ENCODE results near the gene GSE1. TPM values are rescaled to one million over a fixed set of nuclear protein-coding genes. Genes with fewer than 3 reads are reported as not detected.

GSE1 gene
- total RNA-seq, 1 experiment from 2014 or later, result 90.2 TPM

DNA sequence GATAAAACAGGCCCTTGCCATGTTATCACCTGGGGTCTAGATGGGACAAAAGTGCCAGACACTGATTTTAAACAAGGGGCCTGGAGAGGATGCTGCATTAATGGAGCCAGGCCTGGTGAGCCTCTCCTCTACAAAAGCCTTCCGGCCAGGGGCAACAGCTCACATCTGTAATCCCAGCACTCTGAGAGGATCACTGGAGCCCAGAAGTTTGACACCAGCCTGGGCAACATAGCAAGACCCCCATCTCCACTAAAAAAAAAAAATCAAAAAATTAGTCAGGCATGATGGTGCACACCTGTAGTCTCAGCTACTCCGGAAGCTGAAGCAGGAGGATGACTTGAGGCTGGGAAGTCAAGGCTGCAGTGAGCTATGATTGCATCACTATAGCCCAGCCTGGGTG is 72.1 kb downstream of the GSE1 start:
- H3K4me3 ChIP-seq (replicated peaks in 1 of 2; ENCODE audit: low read depth in 1 of 2, low read length in 2 of 2), result no peak overlapping the region
- peaks cover 14 to 24% of the 10 kb centered on the region in 2 experiments for H3K4me1 ChIP-seq (ENCODE audit: control insufficient read depth in 1 of 2, insufficient read depth in 2 of 2, low read length in 2 of 2)
- ATAC-seq, result no peak
- H4K20me1 ChIP-seq (ENCODE audit: insufficient read depth), result no peaks in the 10 kb centered on the region; the same call in 1 of the 2 replicates
- ChIA-PET CTCF (interaction anchor here (1.1 to 1.6 kb wide), 2 partner anchors 10 to 32 kb away, joined by 4 to 5 read pairs; no protein-coding TSS in a partner anchor), RAD21 (ENCODE audit: low non-redundant PET in 1 of 2, low total read pairs in 2 of 2, uncharacterized antibody in 2 of 2, unreplicated experiment in 2 of 2) (no interaction called here), POLR2A (no interaction called here)
- no peak for TF ChIP-seq EZH2 (IDR thresholded peaks at IDR 0.05)
- no peak for TF ChIP-seq RAD21 (IDR thresholded peaks at IDR 0.05; ENCODE audit: low read depth)
- no peak for TF ChIP-seq TCF7L2 (IDR thresholded peaks at IDR 0.05; ENCODE audit: borderline replicate concordance, extremely low read depth, insufficient read depth, insufficient read length)
- no peak for TF ChIP-seq CBX3 (IDR thresholded peaks at IDR 0.05; ENCODE audit: low read depth)
- TF ChIP-seq YY1 (IDR thresholded peaks at IDR 0.05; ENCODE audit: extremely low read depth, insufficient replicate concordance, low read depth, low read length), result no peak
- no peak for TF ChIP-seq EZH2phosphoT487 (IDR thresholded peaks at IDR 0.05; ENCODE audit: borderline replicate concordance)
- TF ChIP-seq SIN3A (IDR thresholded peaks at IDR 0.05; ENCODE audit: low read depth), result no peak
- TF ChIP-seq, protein P1, sequence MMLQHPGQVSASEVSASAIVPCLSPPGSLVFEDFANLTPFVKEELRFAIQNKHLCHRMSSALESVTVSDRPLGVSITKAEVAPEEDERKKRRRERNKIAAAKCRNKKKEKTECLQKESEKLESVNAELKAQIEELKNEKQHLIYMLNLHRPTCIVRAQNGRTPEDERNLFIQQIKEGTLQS (IDR thresholded peaks at IDR 0.05), result no peak
- TF ChIP-seq ELF1 (IDR thresholded peaks at IDR 0.05; ENCODE audit: borderline replicate concordance, low read depth), result no peak
- TF ChIP-seq CEBPB (IDR thresholded peaks at IDR 0.05; ENCODE audit: low read depth), result no peak
- no peak for TF ChIP-seq SRF (IDR thresholded peaks at IDR 0.05; ENCODE audit: low read depth)
- no peak for TF ChIP-seq ZNF274 (IDR thresholded peaks at IDR 0.05; ENCODE audit: low read depth, low read length)
- no peak for TF ChIP-seq FOSL1 (IDR thresholded peaks at IDR 0.05; ENCODE audit: low read depth)
- TF ChIP-seq, protein P2, sequence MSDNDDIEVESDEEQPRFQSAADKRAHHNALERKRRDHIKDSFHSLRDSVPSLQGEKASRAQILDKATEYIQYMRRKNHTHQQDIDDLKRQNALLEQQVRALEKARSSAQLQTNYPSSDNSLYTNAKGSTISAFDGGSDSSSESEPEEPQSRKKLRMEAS (IDR thresholded peaks at IDR 0.05), result no peak
- no peak for TF ChIP-seq POLR2A (IDR thresholded peaks at IDR 0.05; ENCODE audit: borderline replicate concordance, extremely low read depth, insufficient read depth, insufficient read length)
- TF ChIP-seq POLR2AphosphoS5 (IDR thresholded peaks at IDR 0.05; ENCODE audit: low read depth, low read length), result no peak
- TF ChIP-seq ZFX (IDR thresholded peaks at IDR 0.05), result no peak
- no peak overlapping the region for H2AFZ ChIP-seq (ENCODE audit: low read depth, low read length, poor library complexity, severe bottlenecking)
- peaks cover 61% of the 10 kb centered on the region for H3K79me2 ChIP-seq (ENCODE audit: insufficient read depth, low read length)
- intact Hi-C loops (cut with micrococcal nuclease), result no loop called here
- BruUV-seq (replicated peaks), result no TSS peak
- no peak overlapping the region for H3K9ac ChIP-seq (ENCODE audit: low read length)
- no peak for DNase-seq (ENCODE audit: low read depth, low spot score)
- no peak overlapping the region for H3K27ac ChIP-seq (ENCODE audit: low read depth, low read length)
- peaks cover 17 to 24% of the 10 kb centered on the region in 2 experiments; a peak in 3 of 4 replicates for H3K36me3 ChIP-seq (ENCODE audit: control insufficient read depth in 1 of 2, insufficient read depth in 2 of 2, low read length in 2 of 2)
- no peaks in the 10 kb centered on the region for H3K9me3 ChIP-seq (ENCODE audit: control insufficient read depth in 1 of 2, insufficient read depth in 1 of 2, low read depth in 1 of 2, low read length in 2 of 2)
- H3K4me2 ChIP-seq (ENCODE audit: low read length), result no peak overlapping the region
- no peaks in the 10 kb centered on the region for H3K27me3 ChIP-seq (ENCODE audit: insufficient read depth, low read length)
- H3K9me2 ChIP-seq (ENCODE audit: insufficient read depth), result no peaks in the 10 kb centered on the region
